GM19043 (cell line): ENCODE measurements around the gene CST5.
"Not testable (repeated sequence)": the region's sequence is repeated elsewhere in the genome, so short reads cannot be mapped to it uniquely, and the experiment has no call there.

Experiments used
- ATAC-seq: cut with Tn5 transposase; IDR thresholded peaks from one replicate; pipeline ENCODE4 v1.9.1; 2021; ENCODE audit warnings: low read depth; ENCODE audit not compliant: unreplicated experiment

The CST5 gene

DNA sequence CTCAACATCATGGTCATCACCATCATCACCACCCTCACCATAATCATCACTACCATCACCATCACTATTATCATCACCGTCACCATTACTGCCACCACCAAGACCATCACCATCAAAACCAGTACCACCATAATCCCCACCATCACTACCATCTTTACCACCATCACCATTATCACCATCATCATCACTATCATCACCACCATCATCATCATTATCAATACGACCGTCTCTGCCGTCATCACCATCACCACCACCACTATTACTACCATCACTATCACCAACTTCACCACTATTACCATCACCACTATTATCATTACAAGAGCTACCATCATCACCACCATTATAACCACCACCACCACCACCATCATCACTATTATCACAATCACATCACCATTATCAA lies 11.3 kb upstream of the CST5 start:
- ATAC-seq: not testable (repeated sequence)

- peak; percentile 71 for ATAC-seq
Observed at GRCh38 chr20:23889775-23890187, 10.2 kb upstream of the CST5 start.

DNA sequence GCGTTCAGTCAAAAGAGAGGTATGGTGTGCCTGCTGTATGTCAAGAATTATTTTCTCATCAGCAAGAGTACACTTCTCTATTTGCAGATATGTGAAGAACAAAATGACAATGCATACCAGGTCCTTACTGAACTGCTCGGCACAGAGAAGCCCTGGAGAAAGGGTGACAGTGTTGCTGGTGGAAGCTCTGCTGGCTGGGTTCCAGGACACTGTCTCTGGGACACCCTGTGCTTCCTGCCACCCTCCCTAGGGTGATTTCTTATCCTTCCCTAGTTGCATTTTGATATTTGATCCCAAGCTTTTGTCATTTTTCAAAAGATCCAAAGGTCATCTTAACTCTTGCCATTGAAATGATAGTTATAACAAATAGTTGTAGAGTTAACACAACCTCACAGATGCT lies 8.3 kb upstream of the CST5 start:
- ATAC-seq: no peak

DNA sequence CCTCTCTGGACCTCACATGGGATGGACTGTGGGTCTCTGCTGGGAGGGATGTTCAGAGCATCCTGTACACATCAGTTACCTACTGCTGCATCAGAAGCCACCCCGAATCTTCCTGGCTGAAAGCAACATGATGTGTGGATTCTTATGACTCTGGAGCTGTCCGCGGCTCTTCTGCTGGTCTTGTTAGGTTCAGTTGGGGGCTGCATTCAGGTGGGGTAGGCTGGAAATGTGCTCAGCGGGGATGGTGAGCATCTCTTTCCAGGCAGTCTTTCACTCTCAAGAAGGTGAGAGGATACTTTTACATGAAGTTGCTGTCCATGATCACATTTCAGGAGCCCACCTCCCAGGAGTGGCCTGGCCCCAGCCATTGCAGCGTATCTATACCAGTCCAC lies 5.2 kb upstream of the CST5 start:
- ATAC-seq: no peak

DNA sequence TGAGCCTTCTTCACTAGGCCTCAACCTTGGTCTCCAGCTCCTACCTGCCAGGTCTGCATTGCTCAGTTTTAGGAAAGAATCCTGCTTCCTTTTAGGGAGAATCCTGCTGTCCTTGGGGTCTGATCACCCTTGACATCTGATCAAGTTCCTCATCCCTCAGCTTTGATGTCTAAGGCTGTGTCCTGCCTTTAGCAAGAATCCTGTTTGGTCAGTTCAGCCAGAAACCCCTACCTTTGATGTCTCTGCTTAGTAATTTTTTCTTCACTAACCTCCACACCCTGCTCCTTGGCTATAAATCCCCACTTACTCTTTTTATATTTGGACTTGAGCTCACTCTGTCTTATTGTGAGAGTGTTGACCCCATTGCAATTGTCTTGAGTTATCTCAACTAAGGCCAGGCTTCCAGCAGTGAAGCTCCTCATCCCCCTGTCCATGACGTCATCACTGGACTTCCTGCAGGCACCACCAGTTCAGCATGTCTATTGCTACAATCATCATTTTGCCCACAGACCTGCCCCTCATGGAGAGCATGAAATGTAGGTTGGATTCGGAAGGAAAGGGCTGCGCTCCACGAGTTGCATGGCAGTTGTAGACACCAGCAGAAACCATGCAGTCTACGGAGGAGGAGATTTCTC lies 4.7 kb upstream of the CST5 start:
- ATAC-seq: no peak

- no peak for ATAC-seq
Observed at GRCh38 chr20:23881371-23881770, 1.8 kb upstream of the CST5 start.

GRCh38 chr20:23880417-23880816 lies 869 bp upstream of the CST5 start:
- ATAC-seq: no peak

DNA sequence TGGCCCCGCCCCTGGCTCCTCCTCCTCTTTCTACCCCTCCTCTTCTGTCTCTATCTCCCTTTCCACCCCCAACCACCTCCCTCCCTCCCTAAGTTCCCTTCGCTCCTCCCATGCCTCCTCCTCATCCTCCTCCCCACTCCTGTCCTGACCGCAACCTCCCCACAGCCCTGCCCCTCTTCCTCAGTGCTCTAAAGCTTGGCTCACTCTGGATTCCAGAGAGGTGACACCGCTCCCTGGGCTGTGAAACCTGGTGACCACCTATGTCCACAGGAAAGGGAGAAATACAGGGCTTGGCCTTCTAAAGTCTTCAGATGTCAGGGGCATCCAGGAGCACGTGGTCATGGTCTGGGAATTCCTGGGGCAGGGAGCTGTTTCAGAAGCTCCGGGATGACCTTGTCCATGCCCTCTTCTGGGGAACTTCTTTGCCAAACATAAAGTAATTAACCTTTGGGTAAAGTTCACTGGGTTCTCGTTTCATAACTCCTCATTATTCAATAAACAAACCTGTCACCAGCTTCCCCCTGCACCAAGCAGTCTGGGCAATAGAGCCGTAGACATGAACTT lies 345 bp upstream of the CST5 start:
- ATAC-seq: no peak

GRCh38 chr20:23878787-23879186 lies 761 bp downstream of the CST5 start:
- ATAC-seq: no peak

- not testable (repeated sequence) for ATAC-seq
Observed at GRCh38 chr20:23878016-23878542, 1.5 kb downstream of the CST5 start.

DNA sequence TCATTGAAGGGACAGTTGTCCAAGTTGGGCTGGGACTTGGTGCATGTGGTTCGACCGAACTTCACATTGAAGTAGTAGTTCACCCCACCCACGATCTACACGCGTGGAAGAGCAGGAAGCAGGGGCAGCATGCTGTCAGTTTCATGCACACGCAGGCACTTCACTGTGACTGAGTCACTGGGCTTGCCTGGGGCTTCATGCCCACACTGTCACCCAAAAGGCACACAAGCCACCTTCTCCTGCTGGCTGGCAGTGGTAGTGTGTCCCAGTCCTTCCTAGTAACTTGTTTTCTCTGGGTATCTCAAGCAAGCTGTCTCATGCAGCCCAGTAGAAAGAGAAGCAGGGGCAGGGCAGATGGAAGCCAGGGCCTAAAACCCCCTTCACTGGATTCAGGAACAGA lies 2.0 kb downstream of the CST5 start:
- no peak for ATAC-seq

DNA sequence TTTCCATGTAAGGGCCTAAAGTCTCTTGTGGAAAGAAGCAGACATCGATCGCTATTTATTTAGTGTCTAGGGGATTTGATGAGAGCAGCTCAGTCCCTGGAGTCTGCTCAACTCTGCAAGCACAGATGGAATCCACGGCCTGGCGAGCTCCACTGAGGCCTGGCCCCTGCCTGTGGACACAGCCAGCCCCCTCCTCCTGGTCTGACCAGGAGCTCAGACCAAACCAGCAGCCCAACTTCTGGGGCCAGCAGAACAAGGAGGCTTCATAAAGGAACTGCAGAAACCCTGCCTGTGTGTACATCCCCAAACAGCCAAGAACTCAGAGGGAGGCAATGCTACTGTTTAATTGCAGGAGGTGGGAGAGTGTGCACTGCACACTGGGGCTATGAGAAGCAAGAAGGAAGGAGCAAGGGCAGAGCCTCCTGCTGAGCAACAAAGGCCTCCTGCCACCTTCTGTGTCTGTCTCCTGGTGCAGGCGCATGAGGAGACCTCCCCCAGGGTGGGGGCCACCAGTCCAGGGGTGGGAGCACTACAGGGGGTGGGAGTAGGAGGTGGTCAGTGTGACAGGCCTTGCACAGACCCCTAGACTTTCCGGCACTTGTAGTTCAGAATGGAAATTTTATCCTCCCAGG lies 3.8 kb downstream of the CST5 start:
- ATAC-seq: no peak

DNA sequence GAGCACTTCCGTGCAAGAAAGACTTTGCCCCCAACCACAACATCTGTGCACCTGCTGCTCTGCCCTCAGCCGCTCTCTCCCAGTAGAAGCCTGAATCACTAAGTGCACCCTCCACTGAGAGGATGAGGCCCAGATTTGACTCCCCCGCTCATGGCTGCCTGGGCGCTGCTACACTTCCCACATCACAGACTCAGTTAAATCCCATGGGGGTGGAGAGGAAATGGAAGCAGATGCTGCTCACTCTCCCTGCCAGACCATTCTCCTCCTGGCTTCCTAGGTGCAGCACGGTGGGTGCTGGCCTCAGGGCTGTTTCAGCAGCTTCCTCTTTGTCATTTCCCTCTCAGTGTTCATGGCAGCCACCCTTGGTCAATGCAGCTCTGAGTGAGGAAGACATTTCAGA lies 4.8 kb downstream of the CST5 start:
- ATAC-seq: no peak

- no peak for ATAC-seq
Observed at GRCh38 chr20:23873370-23874015, 6.1 kb downstream of the CST5 start.

GRCh38 chr20:23872065-23872464 lies 7.5 kb downstream of the CST5 start:
- no peak for ATAC-seq

DNA sequence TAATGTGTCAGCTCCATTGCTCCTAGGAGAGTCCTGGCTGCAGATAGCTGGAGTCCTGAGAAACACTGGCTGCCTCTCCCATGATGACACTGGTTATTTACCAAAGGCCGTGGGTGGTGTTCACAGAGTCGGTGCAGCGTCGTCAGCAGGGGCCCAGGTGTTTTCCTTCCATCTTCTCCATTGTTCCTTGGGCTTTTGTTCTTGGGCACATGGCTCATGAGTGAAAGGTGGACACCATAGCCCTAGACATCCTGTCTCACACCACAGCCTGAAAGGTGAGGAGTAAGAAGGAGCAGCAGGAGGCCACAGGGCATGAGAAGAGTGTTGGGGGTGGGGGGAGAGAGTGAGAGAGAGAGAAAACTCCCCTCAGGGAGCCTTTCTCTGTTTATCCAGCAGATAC lies 9.1 kb downstream of the CST5 start:
- ATAC-seq: no peak

DNA sequence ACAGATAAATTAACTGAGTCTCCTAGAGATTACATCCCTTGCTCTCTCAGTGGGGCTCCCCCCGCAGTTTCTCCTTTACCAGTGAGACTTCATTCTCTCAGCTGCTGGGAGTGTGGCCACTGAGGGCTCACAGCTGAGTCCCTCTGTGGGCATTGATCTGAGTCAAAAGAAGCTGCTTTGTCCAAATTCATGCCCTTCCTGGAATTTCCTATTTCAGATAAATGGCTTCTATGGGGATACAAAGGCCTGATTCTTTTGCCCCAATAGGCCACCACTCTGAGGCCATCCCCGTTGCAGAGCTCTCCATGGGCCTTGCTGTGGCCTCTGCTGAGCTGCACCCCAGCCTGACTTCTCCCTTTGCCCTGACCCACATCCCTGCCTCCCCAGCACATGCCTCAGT lies 10.0 kb downstream of the CST5 start:
- no peak for ATAC-seq

DNA sequence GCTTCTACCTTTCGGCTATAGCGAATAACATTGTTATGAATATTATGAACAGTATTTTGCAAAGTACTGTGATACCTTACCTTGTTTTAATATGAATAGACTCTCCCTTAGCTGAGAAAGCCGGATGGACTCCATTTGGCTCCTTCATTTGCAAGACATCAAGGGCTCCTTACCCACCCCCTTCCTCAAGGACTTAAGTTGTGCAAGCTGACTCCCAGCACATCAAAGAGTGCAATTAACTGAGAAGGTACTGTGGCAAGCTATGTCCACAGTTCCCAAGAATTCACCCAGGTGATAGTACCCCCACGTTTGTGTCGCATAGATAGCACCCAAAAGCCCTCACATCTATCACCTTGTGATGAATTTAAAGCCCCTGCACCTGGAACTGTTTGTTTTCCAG lies 11.2 kb downstream of the CST5 start:
- ATAC-seq: no peak

GRCh38 chr20:23867152-23867776 lies 12.3 kb downstream of the CST5 start:
- no peak for ATAC-seq

GRCh38 chr20:23860771-23861170 lies 18.8 kb downstream of the CST5 start:
- not testable (repeated sequence) for ATAC-seq

- no peak for ATAC-seq
Observed at GRCh38 chr20:23857962-23858595, 21.5 kb downstream of the CST5 start.
